ENCODE data around the gene ZNF281. TPM values are rescaled to one million over a fixed set of nuclear protein-coding genes. Genes with fewer than 3 reads are reported as not detected.

Gene ZNF281
- polyA plus RNA-seq, 1 of the 3 experiments (the other 2 are of a cell fraction): 3.0 TPM

GRCh38 chr1:200444478-200444877, 34.6 kb upstream of the ZNF281 start (continued):
- TF ChIP-seq, protein P1, sequence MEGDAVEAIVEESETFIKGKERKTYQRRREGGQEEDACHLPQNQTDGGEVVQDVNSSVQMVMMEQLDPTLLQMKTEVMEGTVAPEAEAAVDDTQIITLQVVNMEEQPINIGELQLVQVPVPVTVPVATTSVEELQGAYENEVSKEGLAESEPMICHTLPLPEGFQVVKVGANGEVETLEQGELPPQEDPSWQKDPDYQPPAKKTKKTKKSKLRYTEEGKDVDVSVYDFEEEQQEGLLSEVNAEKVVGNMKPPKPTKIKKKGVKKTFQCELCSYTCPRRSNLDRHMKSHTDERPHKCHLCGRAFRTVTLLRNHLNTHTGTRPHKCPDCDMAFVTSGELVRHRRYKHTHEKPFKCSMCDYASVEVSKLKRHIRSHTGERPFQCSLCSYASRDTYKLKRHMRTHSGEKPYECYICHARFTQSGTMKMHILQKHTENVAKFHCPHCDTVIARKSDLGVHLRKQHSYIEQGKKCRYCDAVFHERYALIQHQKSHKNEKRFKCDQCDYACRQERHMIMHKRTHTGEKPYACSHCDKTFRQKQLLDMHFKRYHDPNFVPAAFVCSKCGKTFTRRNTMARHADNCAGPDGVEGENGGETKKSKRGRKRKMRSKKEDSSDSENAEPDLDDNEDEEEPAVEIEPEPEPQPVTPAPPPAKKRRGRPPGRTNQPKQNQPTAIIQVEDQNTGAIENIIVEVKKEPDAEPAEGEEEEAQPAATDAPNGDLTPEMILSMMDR (IDR thresholded peaks at IDR 0.05): no peak
- TF ChIP-seq JUND (IDR thresholded peaks at IDR 0.05) (no peak), ELF1 (IDR thresholded peaks at IDR 0.05) (no peak), MXI1 (IDR thresholded peaks at IDR 0.05; ENCODE audit: low read depth, low read length) (no peak), GABPA (IDR thresholded peaks at IDR 0.05; ENCODE audit: low read depth) (no peak)
- TF ChIP-seq, protein P2, sequence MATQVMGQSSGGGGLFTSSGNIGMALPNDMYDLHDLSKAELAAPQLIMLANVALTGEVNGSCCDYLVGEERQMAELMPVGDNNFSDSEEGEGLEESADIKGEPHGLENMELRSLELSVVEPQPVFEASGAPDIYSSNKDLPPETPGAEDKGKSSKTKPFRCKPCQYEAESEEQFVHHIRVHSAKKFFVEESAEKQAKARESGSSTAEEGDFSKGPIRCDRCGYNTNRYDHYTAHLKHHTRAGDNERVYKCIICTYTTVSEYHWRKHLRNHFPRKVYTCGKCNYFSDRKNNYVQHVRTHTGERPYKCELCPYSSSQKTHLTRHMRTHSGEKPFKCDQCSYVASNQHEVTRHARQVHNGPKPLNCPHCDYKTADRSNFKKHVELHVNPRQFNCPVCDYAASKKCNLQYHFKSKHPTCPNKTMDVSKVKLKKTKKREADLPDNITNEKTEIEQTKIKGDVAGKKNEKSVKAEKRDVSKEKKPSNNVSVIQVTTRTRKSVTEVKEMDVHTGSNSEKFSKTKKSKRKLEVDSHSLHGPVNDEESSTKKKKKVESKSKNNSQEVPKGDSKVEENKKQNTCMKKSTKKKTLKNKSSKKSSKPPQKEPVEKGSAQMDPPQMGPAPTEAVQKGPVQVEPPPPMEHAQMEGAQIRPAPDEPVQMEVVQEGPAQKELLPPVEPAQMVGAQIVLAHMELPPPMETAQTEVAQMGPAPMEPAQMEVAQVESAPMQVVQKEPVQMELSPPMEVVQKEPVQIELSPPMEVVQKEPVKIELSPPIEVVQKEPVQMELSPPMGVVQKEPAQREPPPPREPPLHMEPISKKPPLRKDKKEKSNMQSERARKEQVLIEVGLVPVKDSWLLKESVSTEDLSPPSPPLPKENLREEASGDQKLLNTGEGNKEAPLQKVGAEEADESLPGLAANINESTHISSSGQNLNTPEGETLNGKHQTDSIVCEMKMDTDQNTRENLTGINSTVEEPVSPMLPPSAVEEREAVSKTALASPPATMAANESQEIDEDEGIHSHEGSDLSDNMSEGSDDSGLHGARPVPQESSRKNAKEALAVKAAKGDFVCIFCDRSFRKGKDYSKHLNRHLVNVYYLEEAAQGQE (IDR thresholded peaks at IDR 0.05; ENCODE audit: low read depth, low read length): no peak

GRCh38 chr1:200443860-200444259, 34.0 kb upstream of the ZNF281 start:
- CTCF ChIA-PET: no interaction called here
- no peaks in the 10 kb centered on the region for H3K9me3 ChIP-seq
- no peak overlapping the region for H3K27ac ChIP-seq (ENCODE audit: low read depth in 2 of 2, low read length in 1 of 2)
- 0 out of 4 replicates have a peak, but pooled peaks cover 0 to under 1% of the 10 kb centered on the region in 2 experiments for H3K4me1 ChIP-seq (ENCODE audit: control insufficient read depth in 1 of 2, insufficient read depth in 2 of 2, low read depth in 1 of 2, low read length in 1 of 2)
- H3K9ac ChIP-seq: no peak overlapping the region
- no peaks in the 10 kb centered on the region for H3F3A ChIP-seq (replicated peaks; ENCODE audit: insufficient read depth)
- 15% methylated on average over 2 of the region's 2 CpGs for WGBS (ENCODE audit: low lambda C conversion rate)
- DNase-seq: no peak
- no peak for TF ChIP-seq FOXJ3 (CRISPR knock-in tag; IDR thresholded peaks at IDR 0.05)
- TF ChIP-seq, protein P3, sequence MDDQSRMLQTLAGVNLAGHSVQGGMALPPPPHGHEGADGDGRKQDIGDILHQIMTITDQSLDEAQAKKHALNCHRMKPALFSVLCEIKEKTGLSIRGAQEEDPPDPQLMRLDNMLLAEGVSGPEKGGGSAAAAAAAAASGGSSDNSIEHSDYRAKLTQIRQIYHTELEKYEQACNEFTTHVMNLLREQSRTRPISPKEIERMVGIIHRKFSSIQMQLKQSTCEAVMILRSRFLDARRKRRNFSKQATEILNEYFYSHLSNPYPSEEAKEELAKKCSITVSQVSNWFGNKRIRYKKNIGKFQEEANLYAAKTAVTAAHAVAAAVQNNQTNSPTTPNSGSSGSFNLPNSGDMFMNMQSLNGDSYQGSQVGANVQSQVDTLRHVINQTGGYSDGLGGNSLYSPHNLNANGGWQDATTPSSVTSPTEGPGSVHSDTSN (IDR thresholded peaks at IDR 0.05): 0 out of 2 replicates have a peak, but pooled peaks have one; percentile 8
- 0 out of 2 replicates have a peak, but pooled peaks have one; percentile 23 for TF ChIP-seq JUND (IDR thresholded peaks at IDR 0.05)
- no peak for TF ChIP-seq FOXM1 (IDR thresholded peaks at IDR 0.05; ENCODE audit: low read depth)
- TF ChIP-seq RFX5 (IDR thresholded peaks at IDR 0.05; ENCODE audit: low read length): no peak
- TF ChIP-seq MAX (IDR thresholded peaks at IDR 0.05; ENCODE audit: low read depth): no peak
- no peak for TF ChIP-seq TAF1 (IDR thresholded peaks at IDR 0.05; ENCODE audit: borderline replicate concordance, low read depth, low read length)
- TF ChIP-seq RXRA (IDR thresholded peaks at IDR 0.05; ENCODE audit: borderline replicate concordance, low read depth): peak; percentile 37; the same call in 1 of the 2 replicates
- TF ChIP-seq, protein P2 (IDR thresholded peaks at IDR 0.05; ENCODE audit: low read depth, low read length): no peak
- peak; percentile 45; the same call in 1 of the 2 replicates for TF ChIP-seq TCF12 (IDR thresholded peaks at IDR 0.05)
- no peak for TF ChIP-seq FOSL2 (IDR thresholded peaks at IDR 0.05; ENCODE audit: borderline replicate concordance, low read depth)
- no peak for TF ChIP-seq RAD21 (IDR thresholded peaks at IDR 0.05; ENCODE audit: low read length)
- TF ChIP-seq EP300 (IDR thresholded peaks at IDR 0.05; ENCODE audit: borderline replicate concordance in 1 of 2, low read depth in 1 of 2, low read length in 1 of 2): peak; percentile 11 to 21; a peak in 1 of 4 replicates
- no peak for TF ChIP-seq YY1 (IDR thresholded peaks at IDR 0.05; ENCODE audit: low read depth)
- TF ChIP-seq NFIC (IDR thresholded peaks at IDR 0.05; ENCODE audit: borderline replicate concordance): peak; percentile 70
- no peaks in the 10 kb centered on the region for H3K9me2 ChIP-seq
- no peaks in the 10 kb centered on the region for H3K79me2 ChIP-seq (ENCODE audit: insufficient read depth)
- H3K27me3 ChIP-seq (ENCODE audit: insufficient read depth): no peaks in the 10 kb centered on the region
- H2AFZ ChIP-seq (ENCODE audit: low read depth): no peak overlapping the region
- no peak overlapping the region for H3K4me3 ChIP-seq (ENCODE audit: low read depth in 2 of 2, low read length in 1 of 2)
- POLR2A ChIA-PET: no interaction called here
- H3K36me3 ChIP-seq (replicated peaks in 1 of 2; ENCODE audit: control insufficient read depth in 1 of 2, insufficient read depth in 2 of 2, low read length in 1 of 2): no peaks in the 10 kb centered on the region
- H3K4me2 ChIP-seq: no peak overlapping the region
- H4K20me1 ChIP-seq (ENCODE audit: insufficient read depth): no peaks in the 10 kb centered on the region

Measured in SK-N-SH (cell line).